Measurements from ENCODE around the gene RNF208.

DNA sequence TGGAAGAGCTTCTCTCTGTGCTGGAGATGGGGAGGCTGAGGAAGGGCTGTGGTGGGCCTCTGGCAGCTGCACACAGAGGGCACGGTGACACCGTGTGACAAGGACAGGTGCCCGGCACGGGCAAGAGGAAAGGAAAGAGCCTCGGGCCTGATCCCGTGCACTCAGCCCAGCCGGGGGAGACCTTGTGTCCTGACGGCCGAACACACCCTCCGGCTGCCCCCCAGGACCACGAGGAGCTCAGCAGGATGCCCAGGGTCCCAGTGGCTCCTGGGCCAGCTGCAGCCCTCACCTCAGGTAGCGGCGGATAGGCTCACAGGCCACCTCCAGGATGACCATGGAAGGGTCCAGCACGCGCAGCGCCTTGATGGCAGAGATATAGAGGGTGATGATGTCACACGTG lies 39.2 kb downstream of the RNF208 start:
- TF ChIP-seq, protein P1, sequence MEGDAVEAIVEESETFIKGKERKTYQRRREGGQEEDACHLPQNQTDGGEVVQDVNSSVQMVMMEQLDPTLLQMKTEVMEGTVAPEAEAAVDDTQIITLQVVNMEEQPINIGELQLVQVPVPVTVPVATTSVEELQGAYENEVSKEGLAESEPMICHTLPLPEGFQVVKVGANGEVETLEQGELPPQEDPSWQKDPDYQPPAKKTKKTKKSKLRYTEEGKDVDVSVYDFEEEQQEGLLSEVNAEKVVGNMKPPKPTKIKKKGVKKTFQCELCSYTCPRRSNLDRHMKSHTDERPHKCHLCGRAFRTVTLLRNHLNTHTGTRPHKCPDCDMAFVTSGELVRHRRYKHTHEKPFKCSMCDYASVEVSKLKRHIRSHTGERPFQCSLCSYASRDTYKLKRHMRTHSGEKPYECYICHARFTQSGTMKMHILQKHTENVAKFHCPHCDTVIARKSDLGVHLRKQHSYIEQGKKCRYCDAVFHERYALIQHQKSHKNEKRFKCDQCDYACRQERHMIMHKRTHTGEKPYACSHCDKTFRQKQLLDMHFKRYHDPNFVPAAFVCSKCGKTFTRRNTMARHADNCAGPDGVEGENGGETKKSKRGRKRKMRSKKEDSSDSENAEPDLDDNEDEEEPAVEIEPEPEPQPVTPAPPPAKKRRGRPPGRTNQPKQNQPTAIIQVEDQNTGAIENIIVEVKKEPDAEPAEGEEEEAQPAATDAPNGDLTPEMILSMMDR (IDR thresholded peaks at IDR 0.05), result no peak
- TF ChIP-seq CEBPB (IDR thresholded peaks at IDR 0.05) (no peak), EP300 (IDR thresholded peaks at IDR 0.05) (no peak)
- TF ChIP-seq, protein P2, sequence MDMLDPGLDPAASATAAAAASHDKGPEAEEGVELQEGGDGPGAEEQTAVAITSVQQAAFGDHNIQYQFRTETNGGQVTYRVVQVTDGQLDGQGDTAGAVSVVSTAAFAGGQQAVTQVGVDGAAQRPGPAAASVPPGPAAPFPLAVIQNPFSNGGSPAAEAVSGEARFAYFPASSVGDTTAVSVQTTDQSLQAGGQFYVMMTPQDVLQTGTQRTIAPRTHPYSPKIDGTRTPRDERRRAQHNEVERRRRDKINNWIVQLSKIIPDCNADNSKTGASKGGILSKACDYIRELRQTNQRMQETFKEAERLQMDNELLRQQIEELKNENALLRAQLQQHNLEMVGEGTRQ (IDR thresholded peaks at IDR 0.05), result no peak
